NCI-H2081 treated with DMSO at 0.1 percent for 48 hours (cell line): ENCODE data around the gene FBXL3.

ENCODE experiments used
- DNase-seq: peaks from one replicate; lab custom pipeline; 2025; lab: John Stamatoyannopoulos, UW

FBXL3 gene, protein sequence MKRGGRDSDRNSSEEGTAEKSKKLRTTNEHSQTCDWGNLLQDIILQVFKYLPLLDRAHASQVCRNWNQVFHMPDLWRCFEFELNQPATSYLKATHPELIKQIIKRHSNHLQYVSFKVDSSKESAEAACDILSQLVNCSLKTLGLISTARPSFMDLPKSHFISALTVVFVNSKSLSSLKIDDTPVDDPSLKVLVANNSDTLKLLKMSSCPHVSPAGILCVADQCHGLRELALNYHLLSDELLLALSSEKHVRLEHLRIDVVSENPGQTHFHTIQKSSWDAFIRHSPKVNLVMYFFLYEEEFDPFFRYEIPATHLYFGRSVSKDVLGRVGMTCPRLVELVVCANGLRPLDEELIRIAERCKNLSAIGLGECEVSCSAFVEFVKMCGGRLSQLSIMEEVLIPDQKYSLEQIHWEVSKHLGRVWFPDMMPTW

DNA sequence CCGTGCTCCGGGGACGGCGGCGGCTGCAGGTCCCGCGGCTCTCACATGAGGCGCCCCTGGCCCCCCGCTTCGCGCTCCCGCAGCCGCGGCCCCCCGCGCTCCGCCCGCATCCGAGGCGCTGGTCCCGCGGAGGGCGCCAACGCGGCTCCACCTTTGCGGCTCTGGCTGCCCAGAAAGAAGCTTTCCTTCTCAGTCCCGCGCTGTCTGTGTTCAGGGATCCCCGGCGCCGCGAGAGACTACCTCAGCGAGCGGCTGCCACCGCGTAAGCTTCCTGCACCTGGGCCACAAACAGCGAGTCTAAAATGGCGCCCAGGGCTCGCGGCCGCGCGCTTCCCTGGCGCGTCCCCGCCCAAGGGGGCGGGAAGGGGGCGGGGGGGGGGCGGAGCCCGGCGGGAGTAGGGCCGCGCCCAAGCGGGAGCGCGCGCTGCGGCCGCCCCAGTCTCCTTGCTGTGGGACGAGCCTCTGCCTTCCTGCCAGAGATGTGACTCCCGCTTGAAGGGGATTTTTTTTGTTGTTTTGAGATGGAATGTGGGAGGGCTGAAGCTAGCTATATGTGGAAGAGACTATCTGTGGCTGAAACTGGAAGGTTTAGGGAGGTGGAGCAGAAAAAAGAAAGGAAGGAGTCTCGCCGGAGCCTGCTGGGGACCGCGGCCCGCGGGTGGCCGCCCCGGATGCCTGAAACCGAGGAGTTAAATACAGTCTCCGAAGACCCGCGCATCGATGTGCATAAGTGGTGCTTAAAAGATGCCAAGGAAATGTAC, at the start of gene FBXL3:
Gene FBXL3, minus strand, starts transcription at position 299 of the 761 bp plus-strand sequence. CDS start 5,299 bp downstream, outside the sequence.
- peak; percentile 43 for DNase-seq

GRCh38 chr13:77067519-77067918, 40.6 kb upstream of the FBXL3 start:
- DNase-seq = no peak

DNA sequence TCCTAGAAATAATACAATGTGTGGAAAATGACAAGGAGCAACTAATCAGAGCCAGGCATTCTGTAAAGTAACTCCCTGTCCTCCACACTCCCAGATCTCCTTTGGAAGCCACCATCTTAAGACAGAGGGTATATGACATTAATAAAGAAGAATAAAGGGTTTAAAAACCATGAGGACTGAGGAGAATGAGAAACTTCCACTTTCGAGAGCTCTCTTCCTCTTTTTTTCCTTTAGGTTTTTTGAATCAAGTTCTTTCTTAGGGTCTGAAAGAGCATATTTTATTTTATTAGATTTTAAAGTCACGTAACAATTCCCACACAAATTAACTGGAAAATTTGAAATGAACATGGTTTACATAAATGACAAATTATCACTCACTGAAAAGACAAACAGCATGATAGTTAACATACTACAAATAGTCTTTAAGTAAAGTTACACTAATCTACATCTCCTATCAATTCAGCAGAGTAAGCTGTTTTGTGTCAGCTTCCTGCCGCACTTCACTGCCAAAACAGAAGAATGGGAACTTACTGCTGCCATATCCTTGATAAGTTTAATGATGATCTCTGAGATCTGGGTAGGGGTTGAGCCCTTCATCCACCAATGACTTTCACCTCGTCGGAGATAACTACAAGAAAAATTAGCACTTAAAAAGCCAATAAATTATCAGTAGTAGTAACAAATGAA, 38.6 kb upstream of the FBXL3 start:
- no peak for DNase-seq

- no peak for DNase-seq
These were observed 35.1 kb upstream of the FBXL3 start for GRCh38 chr13:77062097-77062496.

DNA sequence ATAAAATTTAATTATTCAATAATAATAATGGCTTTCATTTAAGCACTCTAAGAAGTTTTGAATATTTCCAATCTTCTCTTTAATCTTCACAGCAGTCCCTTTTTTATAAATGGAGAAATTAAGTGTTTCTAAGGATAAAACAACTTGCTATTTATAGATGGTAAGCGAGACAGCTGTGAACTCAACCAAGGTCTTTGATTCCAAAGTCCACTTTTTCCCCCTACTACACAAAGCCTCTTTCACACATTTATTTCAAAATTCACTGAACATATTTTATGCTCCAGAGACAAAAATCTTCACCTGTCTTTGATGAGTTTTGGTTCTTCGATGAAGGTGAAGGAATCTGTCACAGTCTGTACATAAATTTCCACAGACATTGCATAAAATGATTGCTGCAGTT, 34.4 kb upstream of the FBXL3 start:
- DNase-seq = no peak

GRCh38 chr13:77056886-77057285, 29.9 kb upstream of the FBXL3 start:
- no peak for DNase-seq

DNA sequence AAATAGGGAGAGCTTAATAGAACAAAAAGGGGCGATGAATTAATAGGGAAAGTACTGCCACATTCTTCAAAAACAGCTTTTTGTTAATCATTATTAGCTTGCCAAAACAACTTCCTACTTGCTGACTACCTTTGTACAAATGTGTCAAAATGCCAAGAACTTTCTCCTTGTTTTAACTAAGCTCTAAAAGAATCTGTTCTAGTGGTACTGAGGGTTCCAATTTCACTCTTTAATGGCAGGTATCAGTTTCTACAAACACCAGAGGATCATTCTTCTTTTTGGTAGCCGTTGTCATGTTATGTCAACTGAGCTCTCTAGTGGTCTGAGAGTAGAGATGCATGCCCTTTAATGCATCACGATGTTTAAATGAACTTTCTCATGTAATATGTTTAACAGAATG, 29.4 kb upstream of the FBXL3 start:
- DNase-seq = no peak

- DNase-seq = no peak
These were observed 28.2 kb upstream of the FBXL3 start for GRCh38 chr13:77055158-77055557.

GRCh38 chr13:77053192-77053591, 26.2 kb upstream of the FBXL3 start:
- no peak for DNase-seq

DNA sequence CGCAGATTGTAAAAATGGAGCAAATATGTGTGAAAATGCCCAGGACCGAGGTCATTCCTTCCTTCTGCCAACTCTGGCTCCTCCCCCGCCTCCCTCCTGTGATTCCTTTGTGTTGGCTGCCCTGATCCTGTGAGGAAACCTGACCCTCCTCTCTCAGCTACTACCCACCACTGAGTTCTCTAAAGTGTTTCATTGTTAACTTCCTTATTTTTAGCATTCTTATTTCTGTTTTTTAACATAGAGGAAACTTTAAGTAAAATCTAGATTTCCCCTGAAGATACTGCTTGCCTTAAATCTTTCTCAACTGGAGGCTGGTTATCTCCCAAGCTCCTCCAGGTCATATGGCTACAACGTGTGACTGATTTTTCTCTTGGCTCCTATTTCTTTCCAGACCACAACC, 21.7 kb upstream of the FBXL3 start:
- DNase-seq = no peak

- no peak for DNase-seq
These were observed 20.8 kb upstream of the FBXL3 start for GRCh38 chr13:77047649-77048343.

GRCh38 chr13:77042566-77043177, 15.7 kb upstream of the FBXL3 start:
- no peak for DNase-seq

- DNase-seq = no peak
These were observed 13.9 kb upstream of the FBXL3 start for GRCh38 chr13:77040835-77041234.

- DNase-seq = no peak
These were observed 13.1 kb upstream of the FBXL3 start for GRCh38 chr13:77040076-77040475.

DNA sequence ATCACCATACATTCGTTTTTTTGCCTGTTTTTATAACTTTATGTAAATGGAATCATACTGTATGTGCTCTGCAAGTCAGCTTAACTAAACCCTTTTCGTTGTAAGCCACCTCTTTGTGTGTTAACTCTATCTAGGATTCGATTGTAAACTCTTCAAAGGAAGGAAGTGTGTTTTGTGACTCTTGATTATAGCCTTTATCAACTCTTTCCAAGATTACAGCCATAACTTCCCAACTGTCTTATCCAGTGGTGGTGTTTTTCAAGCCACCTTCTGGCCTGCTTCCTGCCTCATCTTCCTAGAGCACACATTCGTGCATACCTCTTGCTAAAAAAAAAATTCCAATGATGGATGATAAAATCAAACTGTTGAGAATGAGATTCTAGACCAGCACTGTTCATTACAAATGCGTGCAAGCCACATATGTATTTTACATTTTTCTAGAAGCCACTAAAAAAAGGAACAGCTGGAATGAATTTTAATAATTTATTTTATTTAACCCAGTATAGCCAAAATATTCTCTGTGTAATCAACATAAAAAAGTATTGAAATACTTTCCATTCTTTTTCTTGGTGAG, 12.0 kb upstream of the FBXL3 start:
- no peak for DNase-seq

DNA sequence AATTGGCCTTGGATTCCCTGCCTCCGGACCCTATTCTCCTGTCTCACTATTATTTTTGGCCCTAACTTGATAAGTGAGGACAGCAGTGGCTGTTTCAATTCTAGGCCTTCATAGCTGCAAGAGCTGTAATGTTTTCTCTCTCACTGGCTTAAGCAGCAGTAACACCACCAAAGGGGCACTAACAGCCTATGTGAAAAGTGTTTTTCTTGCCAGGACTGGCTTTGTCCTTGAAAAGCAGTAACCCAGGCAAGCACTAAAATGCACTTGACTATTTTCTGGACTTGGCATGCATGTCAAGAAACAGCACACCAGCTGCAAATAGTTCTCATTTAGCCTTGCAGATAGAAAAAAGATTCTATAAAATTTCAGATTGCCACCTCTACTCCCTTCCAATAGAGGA, 9.3 kb upstream of the FBXL3 start:
- DNase-seq = no peak

DNA sequence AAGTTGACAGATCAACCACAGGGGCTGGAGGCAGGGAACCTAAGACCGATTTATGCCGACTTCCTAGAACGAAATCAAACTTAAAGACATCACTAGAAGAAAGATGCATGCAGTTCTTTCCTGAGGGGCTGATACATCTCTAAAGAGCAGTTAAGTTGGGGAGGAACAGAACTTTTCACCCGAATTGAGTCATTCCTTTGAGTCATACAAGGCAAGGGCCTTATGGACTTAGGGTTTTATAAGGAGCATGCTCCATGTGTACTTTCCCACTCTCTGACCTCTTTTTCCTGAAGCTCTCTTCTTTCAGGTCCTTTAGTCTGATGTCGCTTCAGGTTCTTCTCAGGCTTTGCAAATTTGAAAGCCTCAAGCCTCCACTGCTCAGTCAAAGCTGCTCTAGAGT, 7.9 kb upstream of the FBXL3 start:
- DNase-seq = no peak

DNA sequence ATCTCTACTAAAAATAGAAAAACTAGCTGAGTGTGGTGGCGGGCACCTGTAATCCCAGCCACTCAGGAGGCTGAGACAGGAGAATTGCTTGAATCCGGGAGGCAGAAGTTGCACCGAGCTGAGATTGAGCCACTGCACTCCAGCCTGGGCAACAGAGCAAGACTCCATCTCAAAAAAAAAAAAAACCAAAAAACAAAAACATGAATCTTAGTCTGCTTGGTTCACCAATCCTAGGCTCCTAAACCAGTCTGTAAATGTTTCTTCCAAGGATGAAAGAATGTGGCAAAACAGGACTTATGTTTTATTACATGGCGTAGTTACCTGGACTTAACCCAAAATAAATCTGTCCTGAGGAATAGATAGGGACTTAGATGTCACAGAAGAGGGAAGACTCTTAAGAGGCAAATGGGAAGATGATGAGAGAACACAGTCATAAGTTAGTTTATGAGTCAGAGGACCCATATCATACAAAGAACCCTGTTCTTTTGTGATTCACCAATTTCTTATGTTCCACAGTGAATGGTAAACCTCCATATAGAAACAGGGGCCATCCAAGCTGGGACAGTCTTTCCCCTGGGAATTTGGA, 6.9 kb upstream of the FBXL3 start:
- DNase-seq = no peak

- DNase-seq = no peak
These were observed 4.8 kb upstream of the FBXL3 start for GRCh38 chr13:77031656-77032243.

DNA sequence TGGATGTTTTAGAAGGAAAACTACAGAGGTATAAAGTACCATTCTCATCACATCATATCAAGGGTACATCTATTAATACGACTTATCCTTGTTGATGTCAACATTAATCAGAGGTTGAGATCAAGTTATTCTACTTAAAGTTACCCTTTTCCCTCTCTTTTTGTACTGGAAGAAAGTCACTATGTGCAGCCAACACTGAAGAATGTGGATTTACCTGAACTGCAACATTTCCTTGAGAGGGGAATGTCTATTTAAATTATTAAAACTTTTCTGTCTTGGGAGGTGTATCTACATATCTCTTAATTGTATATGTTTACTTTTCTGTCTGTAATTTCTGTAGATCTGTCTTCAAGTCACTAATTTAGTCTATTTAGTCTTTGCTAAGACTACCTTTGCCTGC, 2.5 kb upstream of the FBXL3 start:
- no peak for DNase-seq

DNA sequence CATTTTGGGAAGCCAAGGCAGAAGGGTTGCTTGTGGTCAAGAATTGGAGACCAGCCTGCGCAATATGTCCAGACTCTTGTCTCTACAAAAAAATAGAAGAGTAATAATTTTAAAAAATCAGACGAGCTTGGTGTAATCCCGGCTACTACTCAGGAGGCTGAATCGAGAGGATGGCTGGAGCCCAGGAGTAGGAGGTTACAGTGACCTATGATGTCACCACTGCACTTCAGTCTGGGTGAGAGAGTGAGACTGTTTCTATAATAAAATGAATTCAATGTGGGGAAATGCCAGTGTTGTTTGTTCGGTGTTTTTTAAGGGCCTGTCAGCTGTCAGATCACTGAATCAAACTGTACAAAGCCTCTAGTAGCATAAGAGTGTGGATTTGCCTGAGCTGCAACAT, 1.2 kb upstream of the FBXL3 start:
- no peak for DNase-seq
